ENCODE data around the gene TOGARAM2. TPM values are rescaled to one million over a fixed set of nuclear protein-coding genes. Genes with fewer than 3 reads are reported as not detected.

TOGARAM2 gene
- under 0.01 and 0.43 TPM in 2 replicates for total RNA-seq

- peak; percentile 30 for DNase-seq (ENCODE audit: low read depth)
These were observed at the start of gene TOGARAM2 for GRCh38 chr2:28981016-28981441. TOGARAM2 (plus strand) TSS chr2:28981298; CDS start chr2:28994835, 13,537 bp downstream.

GRCh38 chr2:28934769-28935168 lies 46.3 kb upstream of the TOGARAM2 start:
- DNase-seq (ENCODE audit: low read depth) = no peak
- no peak overlapping the region for H3K4me3 ChIP-seq (ENCODE audit: low read depth, low read length)
- no peak for TF ChIP-seq CTCF (IDR thresholded peaks at IDR 0.05; ENCODE audit: insufficient read depth, low read depth, low read length)

More at GRCh38 chr2:28981016-28981441, at the start of gene TOGARAM2:
- no peak within 1 kb of the TSS for H3K4me3 ChIP-seq (ENCODE audit: low read depth, low read length)
- TF ChIP-seq CTCF (IDR thresholded peaks at IDR 0.05; ENCODE audit: insufficient read depth, low read depth, low read length) = no peak

- no peak for DNase-seq (ENCODE audit: low read depth)
- no peak for TF ChIP-seq CTCF (IDR thresholded peaks at IDR 0.05; ENCODE audit: insufficient read depth, low read depth, low read length)
- no peak overlapping the region for H3K4me3 ChIP-seq (ENCODE audit: low read depth, low read length)
These were observed 40.1 kb upstream of the TOGARAM2 start for GRCh38 chr2:28941008-28941407.

- no peak for DNase-seq (ENCODE audit: low read depth)
- no peak overlapping the region for H3K4me3 ChIP-seq (ENCODE audit: low read depth, low read length)
- TF ChIP-seq CTCF (IDR thresholded peaks at IDR 0.05; ENCODE audit: insufficient read depth, low read depth, low read length) = no peak
These were observed 36.4 kb upstream of the TOGARAM2 start for GRCh38 chr2:28944535-28945248.

- DNase-seq (ENCODE audit: low read depth) = no peak
- TF ChIP-seq CTCF (IDR thresholded peaks at IDR 0.05; ENCODE audit: insufficient read depth, low read depth, low read length) = no peak
- H3K4me3 ChIP-seq (ENCODE audit: low read depth, low read length) = no peak overlapping the region
These were observed 32.9 kb upstream of the TOGARAM2 start for GRCh38 chr2:28948160-28948559.

- no peak overlapping the region for H3K4me3 ChIP-seq (ENCODE audit: low read depth, low read length)
- no peak for TF ChIP-seq CTCF (IDR thresholded peaks at IDR 0.05; ENCODE audit: insufficient read depth, low read depth, low read length)
These were observed 31.9 kb upstream of the TOGARAM2 start for GRCh38 chr2:28949190-28949589.

More at GRCh38 chr2:28949190-28949589, 31.9 kb upstream of the TOGARAM2 start:
- no peak for DNase-seq (ENCODE audit: low read depth)
